WERI-Rb-1 (cell line): ENCODE results near the gene STOM.

ENCODE experiments used
- DNase-seq: peaks from one replicate; pipeline ENCODE4 v3.0.0-alpha.2; 2020
- H3K27ac ChIP-seq: fragments of 250-450 bp; sonication (Bioruptor Pico); 2 replicates; pipeline ENCODE4 v1.5.1; 2020; ENCODE audit warnings: mild to moderate bottlenecking, moderate library complexity
- H3K27me3 ChIP-seq: fragments of 250-450 bp; sonication (Bioruptor Pico); 2 replicates; pipeline ENCODE4 v1.5.1; 2021; ENCODE audit warnings: mild to moderate bottlenecking, low read depth, moderate library complexity; ENCODE audit not compliant: insufficient read depth, severe bottlenecking
- H3K36me3 ChIP-seq: fragments of 250-450 bp; sonication (Bioruptor Pico); 2 replicates; pipeline ENCODE4 v1.5.1; 2020; ENCODE audit warnings: mild to moderate bottlenecking, moderate library complexity
- H3K4me3 ChIP-seq: 2 replicates; pipeline ENCODE4 v1.5.1; 2011; ENCODE audit warnings: low read depth, mild to moderate bottlenecking, control low read depth, low read length
- H3K9me3 ChIP-seq: fragments of 250-450 bp; sonication (Bioruptor Pico); 2 replicates; pipeline ENCODE4 v1.5.1; 2021; ENCODE audit warnings: mild to moderate bottlenecking, moderate library complexity; ENCODE audit not compliant: severe bottlenecking
- TF ChIP-seq, protein P1 (sequence below): IDR thresholded peaks from 2 replicates; pipeline ENCODE4 v1.5.1; 2011; ENCODE audit warnings: low read depth, mild to moderate bottlenecking, control low read depth, inconsistent platforms, low read length

Gene STOM

DNA sequence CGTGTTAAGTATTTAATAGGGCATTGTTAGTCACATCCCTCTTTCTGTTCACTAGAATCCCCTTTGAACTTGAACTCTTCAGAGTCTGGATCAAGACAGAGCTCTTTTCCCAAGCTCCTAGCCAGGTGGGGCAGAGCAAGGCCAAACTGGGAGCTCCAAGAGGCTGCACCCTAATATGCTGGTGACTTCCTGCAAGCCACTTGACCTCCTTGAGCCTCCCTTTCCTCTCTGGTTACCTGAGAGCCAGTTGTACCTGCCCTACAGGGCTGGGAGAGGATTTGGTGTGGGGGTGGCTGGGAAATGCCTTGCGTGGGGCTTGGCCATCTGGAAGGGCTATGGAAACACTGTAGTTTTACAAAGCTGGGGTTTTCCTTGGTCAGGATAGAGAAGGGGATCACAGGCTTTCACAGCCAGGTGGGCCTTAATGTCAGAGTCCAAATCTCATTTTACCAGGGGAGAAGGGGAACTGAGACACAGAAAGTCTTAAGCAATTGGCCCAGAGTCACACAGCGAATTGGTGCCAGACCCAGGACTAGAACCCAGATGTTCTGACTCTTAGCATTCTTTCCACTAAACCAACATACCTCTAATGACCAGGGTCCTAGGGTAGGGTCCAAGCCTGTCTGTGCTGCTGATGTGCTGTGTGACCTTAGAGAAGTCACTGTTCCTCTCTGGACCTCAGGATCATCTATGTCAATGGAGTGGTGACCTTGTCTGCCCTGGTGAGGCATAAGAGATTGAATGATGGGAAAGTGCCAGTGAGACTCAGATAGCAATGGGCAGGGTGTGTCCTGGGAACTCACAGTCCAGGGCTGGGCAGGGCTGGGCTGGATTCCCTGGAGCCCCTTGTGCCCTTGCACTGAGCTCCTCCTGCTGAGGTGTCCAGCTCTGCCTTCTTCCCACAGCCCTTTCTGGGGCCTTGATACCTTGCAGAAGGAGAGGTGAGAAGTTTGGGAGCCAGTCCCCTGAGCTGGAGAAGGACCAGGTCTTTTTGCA, 66.3 kb downstream of the STOM start:
- no peak for DNase-seq
- Histone ChIP-seq H3K9me3 (no peaks in the 10 kb centered on the region), H3K36me3 (no peaks in the 10 kb centered on the region), H3K4me3 (no peak overlapping the region), H3K27ac (no peak overlapping the region), H3K27me3 (no peaks in the 10 kb centered on the region)
- TF ChIP-seq, protein P1, sequence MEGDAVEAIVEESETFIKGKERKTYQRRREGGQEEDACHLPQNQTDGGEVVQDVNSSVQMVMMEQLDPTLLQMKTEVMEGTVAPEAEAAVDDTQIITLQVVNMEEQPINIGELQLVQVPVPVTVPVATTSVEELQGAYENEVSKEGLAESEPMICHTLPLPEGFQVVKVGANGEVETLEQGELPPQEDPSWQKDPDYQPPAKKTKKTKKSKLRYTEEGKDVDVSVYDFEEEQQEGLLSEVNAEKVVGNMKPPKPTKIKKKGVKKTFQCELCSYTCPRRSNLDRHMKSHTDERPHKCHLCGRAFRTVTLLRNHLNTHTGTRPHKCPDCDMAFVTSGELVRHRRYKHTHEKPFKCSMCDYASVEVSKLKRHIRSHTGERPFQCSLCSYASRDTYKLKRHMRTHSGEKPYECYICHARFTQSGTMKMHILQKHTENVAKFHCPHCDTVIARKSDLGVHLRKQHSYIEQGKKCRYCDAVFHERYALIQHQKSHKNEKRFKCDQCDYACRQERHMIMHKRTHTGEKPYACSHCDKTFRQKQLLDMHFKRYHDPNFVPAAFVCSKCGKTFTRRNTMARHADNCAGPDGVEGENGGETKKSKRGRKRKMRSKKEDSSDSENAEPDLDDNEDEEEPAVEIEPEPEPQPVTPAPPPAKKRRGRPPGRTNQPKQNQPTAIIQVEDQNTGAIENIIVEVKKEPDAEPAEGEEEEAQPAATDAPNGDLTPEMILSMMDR: no peak

DNA sequence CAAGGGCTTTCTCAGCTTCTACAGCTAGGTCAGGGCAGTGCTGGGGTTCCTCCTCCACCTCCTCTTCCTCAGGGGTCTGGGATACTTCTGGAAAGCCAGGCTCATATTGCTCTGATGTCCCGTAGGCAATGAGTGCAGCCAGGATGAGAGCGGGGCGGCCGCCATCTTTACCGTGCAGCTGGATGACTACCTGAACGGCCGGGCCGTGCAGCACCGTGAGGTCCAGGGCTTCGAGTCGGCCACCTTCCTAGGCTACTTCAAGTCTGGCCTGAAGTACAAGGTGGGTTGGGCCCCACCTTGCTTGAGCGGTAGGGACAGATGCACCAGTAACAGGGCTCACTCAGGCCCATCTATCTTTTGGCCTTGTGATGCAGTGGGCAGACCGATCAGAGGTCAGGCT, 67.3 kb downstream of the STOM start:
- H3K27ac ChIP-seq: no peak overlapping the region
- TF ChIP-seq, protein P1: no peak
- H3K4me3 ChIP-seq: no peak overlapping the region
- H3K36me3 ChIP-seq: no peaks in the 10 kb centered on the region
- no peak for DNase-seq
- no peaks in the 10 kb centered on the region for H3K27me3 ChIP-seq
- no peaks in the 10 kb centered on the region for H3K9me3 ChIP-seq

DNA sequence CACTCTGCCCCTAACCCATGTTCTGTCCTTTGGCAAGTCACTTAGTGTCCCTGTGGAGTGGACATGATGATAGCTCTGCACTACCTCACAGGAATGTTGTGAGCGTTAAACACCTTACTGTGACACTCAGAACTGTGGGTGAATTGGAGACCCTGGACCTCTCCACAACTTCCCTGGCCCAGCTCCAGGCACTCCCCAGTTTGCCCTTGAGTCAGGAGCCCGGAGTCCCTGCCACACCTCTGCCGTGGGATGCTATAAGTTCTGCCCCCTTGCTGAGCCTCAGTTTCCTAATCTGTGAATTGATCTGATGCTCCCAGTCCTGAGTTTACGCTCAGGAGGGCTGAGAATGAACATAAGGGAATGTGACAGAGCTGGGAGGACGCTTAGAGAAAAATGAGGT, 67.7 kb downstream of the STOM start:
- no peak overlapping the region for H3K27ac ChIP-seq
- H3K4me3 ChIP-seq: no peak overlapping the region
- H3K27me3 ChIP-seq: no peaks in the 10 kb centered on the region
- H3K36me3 ChIP-seq: no peaks in the 10 kb centered on the region
- TF ChIP-seq, protein P1: no peak
- no peak for DNase-seq
- no peaks in the 10 kb centered on the region for H3K9me3 ChIP-seq

DNA sequence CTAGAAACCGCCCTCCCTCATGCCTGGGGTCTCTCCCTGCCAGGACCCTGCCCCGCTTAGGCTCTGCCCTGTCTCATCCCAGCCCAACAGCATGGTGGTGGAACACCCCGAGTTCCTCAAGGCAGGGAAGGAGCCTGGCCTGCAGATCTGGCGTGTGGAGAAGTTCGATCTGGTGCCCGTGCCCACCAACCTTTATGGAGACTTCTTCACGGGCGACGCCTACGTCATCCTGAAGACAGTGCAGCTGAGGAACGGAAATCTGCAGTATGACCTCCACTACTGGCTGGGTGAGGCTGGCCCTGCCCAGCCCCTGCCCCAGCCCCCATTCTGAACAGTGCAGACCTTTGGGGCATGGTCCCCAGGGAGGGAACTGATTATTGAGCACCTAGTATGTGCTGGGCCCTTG, 68.2 kb downstream of the STOM start:
- no peak for DNase-seq
- Histone ChIP-seq H3K27me3 (no peaks in the 10 kb centered on the region), H3K4me3 (no peak overlapping the region), H3K36me3 (no peaks in the 10 kb centered on the region), H3K27ac (no peak overlapping the region), H3K9me3 (no peaks in the 10 kb centered on the region)
- TF ChIP-seq, protein P1: no peak

DNA sequence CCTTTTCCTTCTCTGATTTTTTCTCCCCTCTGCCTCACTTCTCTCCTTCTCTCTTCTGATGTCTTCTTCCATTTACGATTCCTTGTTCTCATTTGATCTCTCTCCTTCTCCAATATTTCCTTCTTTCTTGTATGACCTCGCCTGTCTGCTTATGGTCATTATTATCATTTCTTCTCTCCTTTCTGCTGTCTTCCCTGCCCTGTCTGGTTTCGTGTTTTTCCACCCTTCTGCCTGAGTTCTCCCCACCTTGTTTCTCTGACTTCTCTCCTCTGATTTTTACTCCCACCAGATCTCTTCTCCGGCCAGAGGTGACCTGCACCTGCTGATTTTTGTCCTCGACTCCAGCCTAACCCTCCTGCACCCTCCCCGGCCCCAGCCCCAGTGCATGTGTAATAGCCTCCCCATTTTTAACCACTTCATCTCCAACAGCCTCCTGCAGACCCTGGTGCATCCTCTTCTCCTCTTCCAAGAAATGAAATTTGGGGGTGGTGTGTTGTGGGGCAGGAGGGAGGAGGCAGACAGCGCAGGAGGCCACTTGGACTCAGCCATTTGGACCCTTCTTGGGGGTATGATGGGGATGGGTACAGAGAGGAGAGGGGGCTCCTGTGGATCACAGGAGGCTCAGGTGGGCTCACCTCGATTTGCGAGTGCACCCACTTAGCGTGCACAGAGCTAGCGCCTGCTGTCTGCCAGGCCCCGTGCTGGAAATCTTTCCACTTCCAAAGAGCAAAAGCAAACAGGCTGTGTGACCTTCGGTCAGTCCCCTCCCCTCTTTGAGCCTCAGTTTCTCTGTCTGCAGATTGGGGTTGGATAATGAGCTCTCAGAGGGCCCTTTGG, 69.5 kb downstream of the STOM start:
- Histone ChIP-seq H3K27me3 (no peaks in the 10 kb centered on the region), H3K4me3 (peak overlapping the region; percentile 34), H3K36me3 (no peaks in the 10 kb centered on the region), H3K27ac (no peak overlapping the region), H3K9me3 (no peaks in the 10 kb centered on the region)
- TF ChIP-seq, protein P1: no peak
- no peak for DNase-seq
